ENCODE data around the gene MS4A4A.

MS4A4A gene

DNA sequence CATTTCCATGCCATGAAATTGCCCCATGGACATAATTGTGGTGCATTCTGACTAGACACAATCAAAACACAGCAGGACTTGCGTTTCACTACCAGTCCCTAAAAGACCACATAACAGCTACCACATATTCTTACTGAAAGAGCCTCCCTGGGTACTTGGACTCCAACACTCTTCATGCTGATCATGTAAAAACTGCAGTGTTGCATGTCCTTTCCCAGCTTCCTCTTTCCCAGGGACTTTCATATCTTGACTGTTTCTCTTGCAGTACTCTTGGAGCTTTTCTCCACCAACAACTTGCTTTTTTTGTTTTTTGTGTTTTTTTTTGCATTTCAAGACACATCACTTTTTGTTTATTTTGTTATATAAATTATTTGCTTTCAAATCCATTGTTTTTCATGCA is 69.5 kb downstream of the MS4A4A start:
- no peak for DNase-seq (ENCODE audit: low spot score)

DNA sequence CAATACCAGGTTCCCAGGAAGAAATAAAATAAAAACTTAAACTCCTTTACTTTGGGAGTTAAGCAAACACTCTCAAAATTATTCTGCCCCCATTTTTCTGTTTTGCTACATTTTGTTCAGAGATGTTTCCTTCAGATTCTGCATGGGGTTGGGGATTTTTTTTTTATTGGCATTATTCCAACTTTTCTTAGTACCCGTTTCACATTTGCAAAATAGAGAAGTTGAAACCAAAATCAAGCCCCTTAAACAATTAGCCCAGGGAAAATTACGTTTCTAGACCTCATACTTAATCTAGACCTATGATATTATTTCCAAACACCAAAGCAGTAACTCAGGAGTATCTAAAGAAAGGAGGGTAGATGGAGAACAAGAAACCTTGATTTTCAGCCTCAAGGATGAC is 77.3 kb downstream of the MS4A4A start:
- DNase-seq (ENCODE audit: low spot score): no peak
